Fibroblast of skin of back (primary cell): ENCODE data around the gene SLC5A8.
"Not testable (repeated sequence)": the region's sequence is repeated elsewhere in the genome, so short reads cannot be mapped to it uniquely, and the experiment has no call there.

Experiments used
- DNase-seq: peaks from one replicate; pipeline ENCODE4 v3.0.0-alpha.2; 2013

The SLC5A8 gene

GRCh38 chr12:101168001-101168400, 42.0 kb downstream of the SLC5A8 start:
- no peak for DNase-seq

GRCh38 chr12:101166866-101167265, 43.2 kb downstream of the SLC5A8 start:
- DNase-seq = no peak

GRCh38 chr12:101165319-101165718, 44.7 kb downstream of the SLC5A8 start:
- DNase-seq = no peak

- not testable (repeated sequence) for DNase-seq
These were observed 64.1 kb downstream of the SLC5A8 start for GRCh38 chr12:101145777-101146431.

- DNase-seq = no peak
These were observed 82.4 kb downstream of the SLC5A8 start for GRCh38 chr12:101127521-101128219.

- DNase-seq = no peak
These were observed 92.2 kb downstream of the SLC5A8 start for GRCh38 chr12:101117842-101118241.

- no peak for DNase-seq
These were observed 93.1 kb downstream of the SLC5A8 start for GRCh38 chr12:101116911-101117310.

GRCh38 chr12:101115326-101115725, 94.7 kb downstream of the SLC5A8 start:
- DNase-seq = no peak

- no peak for DNase-seq
These were observed 98.6 kb downstream of the SLC5A8 start for GRCh38 chr12:101111441-101111840.

GRCh38 chr12:101110866-101111265, 99.2 kb downstream of the SLC5A8 start:
- no peak for DNase-seq

- DNase-seq = no peak
These were observed 101.9 kb downstream of the SLC5A8 start for GRCh38 chr12:101108130-101108529.

GRCh38 chr12:101107032-101107763, 102.8 kb downstream of the SLC5A8 start:
- DNase-seq = no peak
